GM19099 (cell line): ENCODE data around the gene LAMP1.

ENCODE experiments used
- POLR2A ChIP-seq: IDR thresholded peaks from 3 replicates; pipeline ENCODE4 v1.6.1; 2011; ENCODE audit warnings: low read depth; ENCODE audit not compliant: insufficient read length; ENCODE audit errors: extremely low read depth

Gene LAMP1

DNA sequence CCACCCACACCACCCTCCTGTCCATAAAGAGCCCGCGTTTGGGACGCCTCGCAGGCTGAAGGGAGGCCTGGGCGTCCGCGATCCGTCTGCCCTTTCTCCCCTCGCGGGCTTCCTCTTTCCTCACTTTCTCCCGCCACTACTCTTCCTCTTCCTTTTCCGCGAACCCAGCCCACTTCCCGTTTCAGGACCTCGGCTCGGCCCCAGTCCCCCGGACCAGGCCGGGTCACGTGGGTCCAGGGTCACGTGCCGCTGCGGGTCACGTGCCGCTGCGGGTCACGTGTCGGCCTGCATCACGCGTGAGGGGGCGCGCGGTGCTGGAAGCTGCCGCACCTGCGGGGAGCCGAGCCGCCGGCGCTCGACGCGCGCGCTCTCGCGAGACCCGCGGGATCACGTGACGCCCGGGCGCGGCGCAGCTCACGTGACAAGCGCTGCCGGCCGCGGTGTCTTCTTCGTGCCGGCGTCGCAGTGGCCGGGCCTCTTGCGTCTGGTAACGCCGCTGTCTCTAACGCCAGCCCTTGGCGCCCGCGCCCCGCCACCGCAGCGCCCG lies at the start of gene LAMP1:
Gene LAMP1 (plus strand): TSS at position 417 of the 547 bp plus-strand sequence. CDS start 196 bp downstream, outside the sequence.
- peak; percentile 71 for TF ChIP-seq POLR2A

DNA sequence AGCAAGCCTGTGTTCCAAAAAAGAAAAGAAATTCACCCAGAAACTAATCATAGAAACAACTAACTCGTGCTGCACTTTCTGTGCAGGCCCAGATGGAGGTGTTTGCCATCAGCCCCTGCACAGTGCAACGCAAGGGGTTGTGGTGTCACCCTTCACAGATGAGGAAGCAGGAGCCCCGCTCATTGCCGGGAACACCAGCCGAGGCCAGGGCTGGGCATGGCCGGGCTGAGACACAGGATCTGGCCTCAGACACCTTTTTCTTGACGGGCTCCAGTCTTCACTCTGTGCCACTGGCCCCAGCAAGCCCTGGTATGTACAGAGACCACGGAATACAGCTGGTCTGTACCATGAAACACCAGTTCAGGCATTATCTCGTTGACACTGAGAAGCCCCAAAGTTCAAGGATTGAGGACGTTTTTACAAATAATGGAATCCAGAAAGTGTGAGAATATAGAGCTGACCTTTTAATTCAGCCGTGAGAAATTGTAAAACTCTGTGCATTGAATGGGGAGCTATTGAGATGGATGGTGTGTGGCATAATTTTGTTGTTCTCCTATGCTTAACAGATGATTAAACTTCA lies 44.4 kb upstream of the LAMP1 start:
- TF ChIP-seq POLR2A = no peak

DNA sequence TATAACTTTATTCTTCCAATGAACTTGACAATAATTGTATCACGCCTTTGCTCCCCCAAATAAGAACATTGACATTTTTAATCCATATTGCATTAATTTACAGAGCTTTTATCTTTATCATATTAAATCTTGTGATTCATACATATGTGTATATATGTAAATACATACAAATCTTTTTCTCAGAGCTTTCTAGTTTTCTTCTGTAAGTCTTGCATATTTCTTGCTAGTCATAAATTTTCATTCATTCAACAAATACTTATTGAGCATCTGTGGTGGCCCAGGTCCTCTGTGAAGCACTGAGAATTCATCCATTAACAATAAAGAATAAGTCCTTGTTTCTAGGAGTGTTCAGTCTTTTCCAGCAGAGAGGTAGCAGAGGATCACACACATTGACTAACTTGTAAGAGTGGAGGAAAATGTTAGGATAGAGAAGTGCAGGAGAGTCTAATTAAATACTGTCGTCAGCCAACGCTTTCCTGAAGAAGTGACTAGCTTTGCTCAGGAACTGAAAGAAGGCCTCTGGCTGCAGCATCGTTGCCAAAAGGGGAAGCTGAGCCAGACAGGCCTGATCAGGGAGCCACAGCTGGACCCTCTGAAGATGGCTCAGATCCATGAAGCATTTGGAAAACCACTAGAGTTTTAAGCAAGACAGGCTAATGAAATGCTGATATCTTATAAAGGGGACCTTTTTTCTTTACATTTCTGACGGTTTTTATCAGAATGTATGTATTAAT lies 38.6 kb upstream of the LAMP1 start:
- no peak for TF ChIP-seq POLR2A

GRCh38 chr13:113260996-113261395 lies 36.0 kb upstream of the LAMP1 start:
- TF ChIP-seq POLR2A = no peak

DNA sequence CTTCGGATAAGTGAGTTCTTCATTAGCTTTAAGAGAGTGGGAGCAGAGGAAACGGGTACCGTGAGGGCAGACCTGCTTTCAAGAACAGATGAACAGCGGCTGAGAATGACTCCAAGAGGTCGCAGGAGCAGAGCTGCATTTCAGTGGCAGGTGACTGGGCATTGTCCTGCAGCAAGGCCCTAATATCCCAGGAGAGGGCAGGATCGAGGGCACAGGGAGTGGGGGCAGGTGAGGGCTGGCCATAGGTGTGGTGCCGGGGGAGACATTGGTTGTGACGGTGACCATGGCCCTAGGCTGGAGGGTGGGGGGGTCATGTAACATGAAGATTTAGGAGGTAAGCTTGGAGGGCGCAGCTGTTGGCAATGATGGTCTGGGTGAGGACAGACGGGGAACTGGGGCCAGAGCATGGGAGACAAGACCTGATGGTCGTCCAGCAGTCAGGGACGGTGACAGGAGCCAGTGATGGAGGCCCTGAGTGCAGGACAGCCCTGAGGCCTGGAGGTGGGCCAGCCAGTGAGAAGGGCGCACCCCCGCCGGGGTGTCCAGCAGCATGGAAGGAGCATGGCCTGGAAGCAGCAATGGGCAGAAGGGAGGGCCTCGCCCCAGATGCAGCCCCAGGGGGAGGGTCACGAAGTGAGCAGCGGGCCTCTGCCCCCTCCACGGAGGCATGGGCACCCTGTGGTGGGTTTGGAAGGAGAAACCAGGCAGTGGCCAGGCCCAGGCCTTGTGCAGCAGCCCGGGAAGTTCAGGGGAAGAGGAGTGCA lies 29.2 kb upstream of the LAMP1 start:
- no peak for TF ChIP-seq POLR2A

DNA sequence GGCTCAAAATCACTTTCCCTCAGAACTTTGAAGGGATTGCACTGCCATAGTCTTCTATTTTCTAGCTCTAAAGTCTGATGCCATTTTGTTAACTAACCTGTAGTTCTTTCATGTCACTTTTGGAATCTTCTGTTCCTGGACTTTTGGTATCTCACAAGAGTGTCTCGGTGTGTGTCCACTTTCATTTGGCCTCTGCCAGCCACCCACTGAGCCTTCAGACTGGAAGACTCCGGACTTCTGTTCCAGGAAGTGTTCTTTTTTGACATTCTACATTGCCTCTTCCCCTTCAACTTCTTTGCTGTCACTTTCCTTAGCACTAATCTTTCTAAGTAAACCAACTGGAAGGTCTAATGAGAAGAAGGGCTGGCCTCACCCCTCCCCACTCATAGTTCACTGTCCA lies 25.0 kb upstream of the LAMP1 start:
- no peak for TF ChIP-seq POLR2A

DNA sequence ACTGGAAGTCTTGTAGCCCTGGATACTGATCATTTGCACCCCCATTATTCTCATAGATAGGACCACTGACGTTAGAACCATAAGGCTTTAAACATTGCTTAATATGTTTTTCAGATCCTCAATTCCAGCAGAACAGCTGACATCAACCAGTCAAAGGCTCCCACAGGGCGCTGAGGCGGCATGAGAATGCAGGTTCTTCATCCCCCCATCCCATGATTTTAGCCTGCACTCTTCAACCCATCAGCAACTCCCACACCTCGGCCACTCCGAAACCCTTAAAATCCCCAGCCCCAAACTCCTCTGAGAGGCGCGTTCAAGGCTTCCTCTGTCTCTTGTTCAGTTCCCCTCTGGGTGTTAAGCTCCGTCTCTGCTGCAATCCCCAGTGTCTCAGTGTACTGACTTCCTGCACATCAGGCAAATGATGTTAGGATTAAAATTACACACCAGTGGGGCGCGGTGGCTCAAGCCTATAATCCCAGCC lies 24.3 kb upstream of the LAMP1 start:
- TF ChIP-seq POLR2A = no peak

- TF ChIP-seq POLR2A = no peak
These were observed 23.7 kb upstream of the LAMP1 start for GRCh38 chr13:113273321-113273720.

- TF ChIP-seq POLR2A = no peak
These were observed 23.0 kb upstream of the LAMP1 start for GRCh38 chr13:113273851-113274590.

GRCh38 chr13:113274721-113275120 lies 22.3 kb upstream of the LAMP1 start:
- TF ChIP-seq POLR2A = no peak

DNA sequence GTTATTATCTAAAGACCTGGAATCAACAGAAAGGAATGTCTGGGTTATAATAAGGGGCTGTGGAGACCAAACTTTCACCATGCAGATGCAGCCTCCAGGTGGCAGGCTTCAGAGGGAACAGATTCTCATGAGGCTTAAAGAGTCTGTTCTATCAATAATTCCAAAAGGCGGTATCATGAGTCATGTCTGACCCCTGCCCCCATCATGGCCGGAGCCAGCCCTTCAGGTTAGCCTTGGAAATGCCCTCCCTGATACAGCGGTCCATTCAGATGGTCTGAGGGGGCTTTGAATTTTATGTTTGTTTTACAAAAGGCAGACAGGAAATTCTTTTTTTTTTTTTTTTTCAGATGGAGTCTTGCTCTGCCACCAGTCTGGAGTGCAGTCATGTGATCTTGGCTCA lies 21.7 kb upstream of the LAMP1 start:
- no peak for TF ChIP-seq POLR2A

GRCh38 chr13:113280126-113280525 lies 16.9 kb upstream of the LAMP1 start:
- TF ChIP-seq POLR2A = no peak

GRCh38 chr13:113283904-113284303 lies 13.1 kb upstream of the LAMP1 start:
- no peak for TF ChIP-seq POLR2A

GRCh38 chr13:113288880-113289279 lies 8.2 kb upstream of the LAMP1 start:
- no peak for TF ChIP-seq POLR2A

GRCh38 chr13:113291129-113291528 lies 5.9 kb upstream of the LAMP1 start:
- no peak for TF ChIP-seq POLR2A
